Stimulated activated CD8-positive, alpha-beta memory T cell treated with anti-CD3 and anti-CD28 coated beads, Interleukin-4, amount 100 ng/mL, for 4 hours (primary cell): ENCODE data around the gene FOXD3.

ENCODE experiments used
- DNase-seq, 2 donors: peaks; one replicate each; pipeline ENCODE4 v3.0.0-alpha.2; 2020; ENCODE audit warnings: low read depth in 2 of 2, low spot score in 1 of 2

The FOXD3 gene

GRCh38 chr1:63320022-63320721, 2.2 kb upstream of the FOXD3 start:
- DNase-seq: no peak

GRCh38 chr1:63321066-63321784, 1.1 kb upstream of the FOXD3 start:
- DNase-seq: no peak

GRCh38 chr1:63321785-63322113, 618 bp upstream of the FOXD3 start:
- DNase-seq: no peak

- DNase-seq: no peak
Observed at GRCh38 chr1:63322944-63323864, 837 bp downstream of the FOXD3 start.

DNA sequence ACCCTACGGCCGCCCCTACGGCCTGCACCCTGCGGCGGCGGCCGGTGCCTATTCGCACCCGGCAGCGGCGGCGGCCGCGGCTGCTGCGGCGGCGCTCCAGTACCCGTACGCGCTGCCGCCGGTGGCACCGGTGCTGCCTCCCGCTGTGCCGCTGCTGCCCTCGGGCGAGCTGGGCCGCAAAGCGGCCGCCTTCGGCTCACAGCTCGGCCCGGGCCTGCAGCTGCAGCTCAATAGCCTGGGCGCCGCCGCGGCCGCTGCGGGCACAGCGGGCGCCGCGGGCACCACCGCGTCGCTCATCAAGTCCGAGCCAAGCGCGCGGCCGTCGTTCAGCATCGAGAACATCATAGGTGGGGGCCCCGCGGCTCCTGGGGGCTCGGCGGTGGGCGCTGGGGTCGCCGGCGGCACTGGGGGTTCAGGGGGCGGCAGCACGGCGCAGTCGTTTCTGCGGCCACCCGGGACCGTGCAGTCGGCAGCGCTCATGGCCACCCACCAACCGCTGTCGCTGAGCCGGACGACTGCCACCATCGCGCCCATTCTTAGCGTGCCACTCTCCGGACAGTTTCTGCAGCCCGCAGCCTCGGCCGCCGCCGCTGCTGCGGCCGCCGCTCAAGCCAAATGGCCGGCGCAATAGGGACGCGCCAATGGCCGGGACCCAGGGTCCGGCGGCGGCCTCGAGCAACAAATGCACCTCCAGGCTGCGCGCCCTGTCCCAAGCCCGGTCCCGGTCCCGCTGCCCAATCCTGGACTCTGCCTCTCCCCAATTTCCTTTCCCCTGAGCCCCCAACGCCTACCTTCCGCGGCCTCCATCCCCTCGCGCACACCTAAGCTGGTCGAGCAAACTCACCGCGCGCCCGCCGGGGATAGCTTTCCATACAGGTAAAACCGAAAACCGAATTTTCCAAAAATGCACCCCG, 1.8 kb downstream of the FOXD3 start:
- no peak for DNase-seq

- no peak for DNase-seq
Observed at GRCh38 chr1:63324779-63325119, 2.4 kb downstream of the FOXD3 start.

GRCh38 chr1:63325279-63325985, 3.1 kb downstream of the FOXD3 start:
- no peak for DNase-seq

DNA sequence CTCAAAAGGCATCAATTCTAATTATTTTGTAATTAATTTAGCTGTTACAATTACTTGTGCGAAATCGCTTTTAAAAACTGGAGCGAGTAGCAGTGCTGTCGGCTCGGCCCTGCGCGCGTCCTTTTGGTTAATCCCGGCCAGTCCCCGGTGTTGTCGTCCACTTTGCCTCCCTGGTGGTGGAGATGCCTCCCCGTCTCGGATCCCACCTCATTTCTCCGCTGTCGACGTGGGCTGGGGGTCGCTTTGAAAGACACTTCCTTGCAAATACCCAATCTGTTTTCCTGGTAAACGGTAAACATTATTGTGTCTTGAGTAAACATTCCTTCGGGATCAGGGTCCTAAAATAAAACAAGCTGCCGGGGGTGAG, 3.7 kb downstream of the FOXD3 start:
- DNase-seq: no peak

DNA sequence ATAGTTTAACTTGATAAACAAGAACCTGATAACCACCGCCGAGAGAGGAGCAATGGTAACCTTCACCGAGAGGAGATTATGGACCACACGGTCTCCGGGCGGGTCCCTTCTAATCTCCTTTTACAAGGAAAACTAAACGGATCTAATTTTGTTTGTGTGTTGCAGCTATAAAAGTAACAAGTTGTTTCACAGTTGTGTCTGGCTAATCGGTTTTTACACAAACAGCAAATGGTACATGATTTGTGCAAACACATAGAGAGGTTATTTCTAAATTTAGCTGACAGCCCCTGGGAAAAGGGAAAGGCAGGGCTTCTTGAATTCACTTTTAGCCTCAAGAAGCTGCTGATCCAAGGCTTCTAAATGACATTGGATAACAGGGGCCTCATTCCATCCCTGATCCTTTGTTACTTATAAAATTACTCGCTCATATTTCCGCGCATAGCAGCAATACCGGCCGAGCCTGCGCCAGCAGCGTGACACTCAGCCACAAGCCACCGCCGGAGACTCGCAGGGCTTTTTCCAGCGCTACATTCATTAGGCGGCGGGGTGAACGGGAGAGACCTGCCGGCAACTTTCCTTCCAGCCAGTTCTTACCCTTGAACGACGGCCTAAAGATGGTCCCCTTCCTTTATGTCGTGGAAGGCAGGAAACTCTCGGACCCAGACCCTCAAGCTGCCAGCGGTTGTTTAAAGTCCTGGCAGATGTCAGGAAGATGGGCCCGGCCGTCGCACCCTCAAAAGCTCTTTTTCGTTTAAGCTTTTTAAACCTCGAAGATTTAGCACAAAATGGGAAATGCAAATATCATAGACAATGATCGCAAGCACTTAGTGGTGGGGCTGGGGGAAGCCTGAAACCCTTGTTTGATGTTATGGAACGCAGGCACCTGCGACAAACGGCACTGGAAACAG, 4.4 kb downstream of the FOXD3 start:
- no peak for DNase-seq

- no peak for DNase-seq
Observed at GRCh38 chr1:63327417-63328054, 5.2 kb downstream of the FOXD3 start.

DNA sequence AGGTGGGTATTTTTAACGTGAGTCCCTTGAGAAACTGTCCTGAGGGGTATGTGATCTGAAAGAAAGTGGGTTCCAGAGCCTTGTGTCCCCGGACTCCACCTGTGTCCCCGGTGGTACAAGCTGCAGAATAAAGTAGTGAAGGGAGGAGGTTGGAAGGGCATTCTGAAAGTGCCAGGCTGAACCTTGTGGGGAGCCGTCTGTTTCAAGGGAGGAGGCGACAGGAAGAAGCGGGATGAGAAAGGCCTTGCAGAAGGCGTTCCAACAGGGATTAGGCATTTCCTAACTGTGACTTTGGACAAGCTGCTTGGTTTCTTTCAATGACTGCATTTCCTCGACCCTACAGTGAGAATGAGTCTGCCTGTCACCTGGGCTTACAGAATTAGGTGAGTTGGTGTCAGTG, 5.8 kb downstream of the FOXD3 start:
- no peak for DNase-seq

GRCh38 chr1:63328781-63329180, 6.4 kb downstream of the FOXD3 start:
- no peak for DNase-seq

GRCh38 chr1:63329621-63330330, 7.4 kb downstream of the FOXD3 start:
- no peak for DNase-seq

GRCh38 chr1:63330331-63330916, 8.1 kb downstream of the FOXD3 start:
- no peak for DNase-seq

GRCh38 chr1:63342402-63342801, 20.0 kb downstream of the FOXD3 start:
- no peak for DNase-seq

DNA sequence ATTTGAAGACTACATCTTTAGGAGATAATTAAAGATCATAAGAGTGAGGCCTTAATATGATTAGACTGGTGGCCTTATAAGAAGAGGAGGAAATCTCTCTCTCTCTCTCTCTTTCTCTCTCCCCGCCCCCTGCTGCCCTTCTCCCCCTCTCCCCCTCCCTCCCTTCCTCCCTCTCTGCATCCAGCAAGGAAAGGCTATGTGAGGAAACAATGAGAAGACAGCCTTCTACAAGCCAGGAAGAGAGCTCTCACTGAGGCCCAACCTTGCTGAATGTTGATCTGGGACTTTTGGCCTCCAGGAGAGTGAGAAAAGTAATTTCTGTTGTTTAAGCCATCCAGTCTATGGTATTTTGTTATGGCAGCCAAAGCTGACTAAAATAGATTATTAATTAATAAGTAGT, 21.6 kb downstream of the FOXD3 start:
- DNase-seq: no peak

DNA sequence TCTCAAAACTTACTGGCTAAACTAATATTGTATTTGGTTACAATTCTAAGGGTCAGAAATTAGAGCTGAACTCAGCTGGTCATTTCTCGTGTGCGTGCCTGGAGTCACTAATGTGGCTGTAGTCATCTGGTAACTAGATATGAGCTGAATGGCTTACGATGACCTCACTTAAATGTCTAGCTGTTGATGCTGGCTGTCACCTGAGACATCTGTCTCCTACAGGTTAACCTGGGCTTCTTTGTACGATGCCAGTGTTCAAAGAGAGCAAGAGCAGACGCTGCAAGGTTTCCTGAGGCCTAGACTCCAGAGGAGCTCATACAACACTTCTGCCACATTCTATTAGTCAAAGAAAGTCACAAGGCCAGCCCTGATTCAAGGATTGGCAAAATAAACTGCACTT, 28.0 kb downstream of the FOXD3 start:
- no peak for DNase-seq

DNA sequence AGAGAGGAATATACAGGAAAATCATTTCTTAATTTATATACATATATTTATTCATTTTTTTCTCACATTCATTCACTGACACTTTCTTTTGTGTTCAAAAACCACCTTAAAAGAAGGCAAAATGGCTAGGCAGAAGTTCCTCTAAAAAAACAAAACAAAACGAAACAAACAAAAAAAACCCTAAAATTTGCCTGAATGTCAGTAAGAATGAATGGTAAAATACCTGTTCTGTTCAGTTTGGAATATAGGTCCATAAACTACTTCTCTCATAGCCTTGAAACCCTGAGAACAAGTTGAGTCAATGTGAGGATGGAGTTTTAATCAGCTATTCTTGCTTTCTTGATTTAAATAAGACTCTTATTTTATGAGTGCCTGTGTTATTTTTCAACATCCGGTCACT, 30.4 kb downstream of the FOXD3 start:
- no peak for DNase-seq
